Measurements from ENCODE around the gene LRRC45.

DNA sequence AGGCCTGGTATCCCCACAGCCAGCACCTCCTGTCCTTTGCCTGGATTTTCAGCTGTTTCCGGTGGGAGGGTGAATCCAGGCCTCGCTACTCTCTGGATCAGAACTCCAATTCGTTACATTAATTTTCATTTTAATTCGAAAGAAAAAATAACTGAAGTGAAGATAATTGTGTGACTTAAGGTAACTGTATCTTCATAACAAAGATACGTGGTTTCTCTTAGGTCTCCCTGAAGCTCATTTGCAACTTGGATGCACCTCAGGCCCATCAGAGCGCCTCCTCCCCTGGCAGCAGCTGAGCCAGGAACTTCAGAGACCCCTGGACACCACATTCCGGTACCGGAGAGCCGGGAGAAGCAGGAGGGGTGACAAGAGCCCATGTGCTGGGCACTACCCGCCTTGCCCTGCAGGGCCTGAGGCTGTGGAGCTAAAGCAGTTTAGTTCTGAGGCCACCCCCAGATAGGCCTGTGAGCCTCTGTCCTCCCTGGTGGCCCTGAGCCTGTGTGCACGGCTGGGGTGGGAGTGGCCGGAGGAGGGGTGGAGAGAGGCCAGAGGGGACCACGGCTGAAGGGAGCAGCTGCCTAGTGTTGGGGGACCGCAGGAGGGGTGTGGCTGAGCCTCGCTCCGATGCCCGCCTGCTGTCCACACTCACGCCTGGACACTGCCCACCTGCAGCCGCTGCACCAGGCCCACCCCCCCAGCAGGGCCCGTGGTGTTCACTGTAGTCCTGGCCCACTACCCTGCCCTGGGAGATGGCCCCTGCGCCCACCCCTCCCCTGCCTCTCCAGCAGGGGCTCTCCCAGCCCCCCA lies 53.9 kb downstream of the LRRC45 start:
- TF ChIP-seq CTCF (IDR thresholded peaks at IDR 0.05) (no peak), POLR2A (IDR thresholded peaks at IDR 0.05) (no peak)

Data from heart left ventricle (tissue), 13 donors.